Measurements from ENCODE around the gene DOCK11.

Gene DOCK11

DNA sequence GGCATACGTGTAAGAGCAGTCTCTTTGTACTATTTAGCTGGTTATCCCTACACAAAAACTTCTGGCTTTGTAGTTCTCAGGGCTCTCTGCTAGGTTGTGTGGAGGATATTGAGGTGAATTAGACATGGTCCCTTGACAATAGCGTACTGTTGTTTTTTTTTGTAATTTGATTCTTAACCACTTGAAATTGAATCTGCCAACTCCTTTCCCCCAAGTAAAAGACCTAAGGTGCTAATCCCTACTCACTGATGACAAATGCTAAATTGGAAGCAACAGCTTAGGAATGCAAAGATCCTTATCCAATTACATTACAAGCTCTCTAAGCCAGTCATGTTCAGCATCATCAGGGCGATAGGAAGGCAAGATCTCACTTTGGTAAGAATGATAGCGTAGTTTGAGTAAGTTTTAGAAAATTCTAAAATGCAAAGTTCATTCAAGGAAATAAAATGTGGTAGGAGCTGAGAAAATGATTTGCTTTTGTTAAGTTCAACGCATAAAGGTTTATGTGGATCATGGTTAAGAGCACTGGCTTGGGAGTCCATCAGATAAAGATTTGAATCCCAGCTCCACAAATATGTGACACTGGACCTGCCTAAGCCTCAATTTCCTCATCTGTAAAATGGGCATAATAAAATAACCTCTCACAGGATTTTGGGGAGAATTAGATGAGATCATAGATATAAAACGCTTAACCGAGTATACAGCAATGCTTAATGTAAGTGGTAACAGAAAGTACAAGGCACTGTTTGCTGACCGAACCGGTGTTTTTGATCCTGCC, 39.3 kb downstream of the DOCK11 start:
- DNase-seq: no peak

DNA sequence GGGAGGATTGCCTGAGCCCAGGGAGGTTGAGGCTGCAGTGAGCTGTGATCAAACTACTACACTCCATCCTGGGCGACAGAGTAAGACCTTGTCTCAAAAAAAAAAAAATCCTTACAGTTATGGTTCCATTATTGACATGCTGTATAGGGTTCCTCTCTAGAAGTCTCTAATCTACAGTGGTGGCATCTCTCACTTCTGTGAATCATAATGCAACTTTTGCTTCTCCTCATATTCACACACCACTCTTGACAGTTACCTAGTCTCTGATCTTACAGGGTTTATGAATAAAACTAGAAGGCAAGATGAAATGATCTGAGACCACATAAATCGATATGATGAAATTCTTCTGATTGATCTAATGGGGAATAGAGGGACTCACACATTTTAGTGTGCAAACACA, 40.6 kb downstream of the DOCK11 start:
- DNase-seq: no peak

GRCh38 chrX:118536687-118537461, 41.3 kb downstream of the DOCK11 start:
- no peak for DNase-seq

GRCh38 chrX:118538386-118538785, 42.8 kb downstream of the DOCK11 start:
- DNase-seq: no peak

- DNase-seq: no peak
Observed at GRCh38 chrX:118540342-118540741, 44.7 kb downstream of the DOCK11 start.

GRCh38 chrX:118541482-118541881, 45.9 kb downstream of the DOCK11 start:
- no peak for DNase-seq

DNA sequence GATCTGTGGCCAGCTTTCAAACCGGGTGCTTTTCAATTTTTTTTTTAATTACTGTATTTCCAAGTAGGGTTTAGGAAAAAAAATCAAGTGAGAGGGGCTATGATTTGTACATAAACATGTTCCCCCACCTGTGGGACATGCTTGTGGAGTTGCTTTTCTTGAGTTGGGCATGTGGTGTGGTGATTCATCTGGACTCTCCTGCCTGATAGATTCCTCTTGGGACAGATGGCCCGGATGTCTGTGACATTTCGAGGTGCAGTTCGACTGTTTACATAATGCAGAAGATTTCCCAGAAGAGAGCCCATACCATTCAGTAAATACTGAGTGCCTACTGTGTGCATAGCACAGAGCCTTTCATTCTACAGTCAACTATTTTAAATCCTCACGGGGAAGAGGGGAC, 49.9 kb downstream of the DOCK11 start:
- DNase-seq: no peak

DNA sequence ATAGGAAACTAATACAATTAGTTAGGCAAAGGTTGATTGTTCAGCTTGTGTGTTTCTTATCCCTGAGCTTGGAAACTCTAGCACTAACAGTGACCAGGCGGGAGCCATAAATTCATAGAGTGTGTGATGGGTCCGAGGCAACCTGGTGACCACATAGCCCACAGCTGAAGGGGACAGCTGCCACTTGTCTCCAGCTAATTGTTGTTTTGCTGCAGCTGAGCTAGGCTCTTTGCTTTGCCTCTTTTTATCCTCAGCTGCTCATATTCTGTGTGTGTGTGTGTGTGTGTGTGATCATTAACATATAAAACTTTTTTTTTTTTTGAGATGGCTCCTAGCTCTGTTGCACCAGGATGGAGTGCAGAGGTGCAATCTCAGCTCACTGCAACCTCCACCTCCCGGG, 53.2 kb downstream of the DOCK11 start:
- peak; percentile 14 to 24 for DNase-seq

- no peak for DNase-seq
Observed at GRCh38 chrX:118550792-118551191, 55.2 kb downstream of the DOCK11 start.

DNA sequence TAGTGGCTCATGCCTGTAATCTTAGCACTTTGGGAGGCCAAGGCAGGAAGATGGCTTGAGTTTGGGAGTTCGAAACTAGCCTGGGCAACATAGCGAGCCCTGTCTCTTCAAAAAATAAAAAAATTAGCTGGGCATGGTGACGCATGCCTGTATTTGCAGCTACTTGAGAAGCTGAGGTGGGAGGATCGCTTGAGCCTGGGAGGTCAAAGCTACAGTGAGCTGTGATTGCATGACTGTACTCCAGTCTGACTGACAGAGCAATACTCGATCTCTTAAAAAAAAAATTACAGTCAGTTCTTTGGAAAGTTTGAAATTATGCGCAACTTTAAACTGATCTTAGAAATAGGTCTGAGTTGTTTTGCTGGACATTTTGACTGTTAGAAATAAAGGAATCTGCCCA, 55.8 kb downstream of the DOCK11 start:
- no peak for DNase-seq

- DNase-seq: no peak
Observed at GRCh38 chrX:118552121-118552900, 56.7 kb downstream of the DOCK11 start.

DNA sequence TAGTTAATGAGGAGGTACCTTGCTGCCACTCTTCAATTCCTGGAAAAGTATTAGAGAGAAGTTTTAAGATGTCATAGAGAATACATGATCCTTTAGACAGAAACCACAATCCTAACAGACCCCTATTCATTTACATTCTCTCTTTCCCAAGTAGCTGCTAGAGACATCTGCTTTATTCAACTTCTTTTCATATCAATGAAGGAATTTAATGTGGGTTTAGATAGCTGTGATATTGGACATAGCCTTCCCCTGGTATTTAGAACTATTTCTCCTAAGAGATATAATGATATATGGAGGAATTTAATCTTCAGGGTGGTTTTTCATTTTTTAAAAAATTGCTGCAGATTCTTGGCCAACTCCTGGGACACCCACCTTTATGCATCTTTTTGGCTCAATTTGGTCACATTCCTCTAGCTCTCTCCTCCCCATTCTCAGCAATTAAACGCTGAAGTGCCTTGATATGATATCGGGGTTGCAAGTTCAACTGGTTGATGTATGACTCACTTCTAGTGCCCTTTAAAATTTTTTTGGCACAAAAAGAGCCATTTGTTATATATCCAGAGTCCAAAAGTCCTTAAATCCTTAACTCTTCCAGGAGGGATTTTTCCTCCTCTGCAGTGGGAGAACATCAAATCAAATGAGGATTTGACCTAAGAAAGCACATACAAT, 57.6 kb downstream of the DOCK11 start:
- DNase-seq: no peak

DNA sequence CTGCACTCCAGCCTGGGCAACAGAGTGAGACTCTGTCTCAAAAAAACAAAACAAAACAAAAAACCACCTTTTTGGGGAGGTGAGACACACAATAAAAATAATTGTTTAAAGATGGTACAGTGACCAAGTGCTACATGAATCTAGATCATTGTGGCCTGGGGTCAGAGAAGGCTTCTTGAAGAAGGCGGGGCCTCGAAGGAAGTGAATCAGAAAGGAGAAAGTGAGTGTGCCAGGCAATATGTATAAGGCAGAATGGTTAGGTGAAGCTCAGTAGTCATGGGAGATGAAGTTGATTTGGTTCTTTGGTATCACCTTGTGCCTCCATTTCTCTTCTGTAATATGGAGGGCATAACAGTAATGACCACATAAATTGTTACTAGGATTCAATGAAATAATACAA, 58.9 kb downstream of the DOCK11 start:
- DNase-seq: no peak

- no peak for DNase-seq
Observed at GRCh38 chrX:118558926-118559325, 63.3 kb downstream of the DOCK11 start.

DNA sequence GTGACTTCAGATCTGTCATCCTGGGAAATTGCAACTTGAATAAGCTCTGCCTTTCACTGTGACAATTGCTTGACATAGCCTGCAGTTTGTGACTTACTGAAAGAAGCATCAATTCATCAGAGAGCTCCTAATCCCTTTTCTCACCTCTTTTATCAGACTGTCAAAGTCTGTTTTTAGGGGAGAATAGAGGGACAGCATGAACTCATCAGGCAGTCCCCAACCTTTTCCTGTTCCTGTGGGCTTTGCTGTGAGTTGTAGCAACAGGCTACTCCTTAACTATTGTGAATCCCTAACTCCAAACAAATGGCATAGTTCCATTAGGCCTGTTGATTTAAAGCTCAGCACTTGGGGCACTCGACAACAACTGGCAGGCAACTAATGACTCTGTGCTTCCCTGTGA, 64.9 kb downstream of the DOCK11 start:
- DNase-seq: no peak

DNA sequence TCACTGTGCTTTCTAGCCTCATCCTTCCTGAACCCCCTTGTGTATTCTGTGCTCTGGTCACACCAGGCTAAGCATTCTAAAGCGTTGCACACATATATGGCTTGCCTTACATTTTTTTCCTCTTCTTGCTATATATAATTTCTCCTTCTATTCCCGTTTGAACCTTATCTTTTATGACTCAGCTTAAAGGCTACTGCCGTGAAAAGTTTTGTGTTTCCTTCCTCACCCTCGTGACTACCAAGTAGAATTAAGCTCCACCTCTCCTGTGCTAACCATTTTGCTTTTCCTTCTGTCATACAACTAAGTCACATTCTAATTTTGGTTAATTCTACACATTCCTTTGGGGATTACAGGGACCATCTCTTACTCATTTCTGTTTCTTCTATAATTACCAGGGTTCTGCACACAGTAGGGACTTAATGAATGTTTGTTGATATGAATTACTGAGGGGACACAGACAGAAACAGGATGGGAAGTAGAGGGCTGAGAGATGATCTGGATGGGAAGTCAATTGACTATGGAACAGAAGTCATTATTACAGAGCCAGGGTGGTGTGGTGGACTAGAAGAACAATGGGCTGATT, 67.1 kb downstream of the DOCK11 start:
- no peak for DNase-seq

DNA sequence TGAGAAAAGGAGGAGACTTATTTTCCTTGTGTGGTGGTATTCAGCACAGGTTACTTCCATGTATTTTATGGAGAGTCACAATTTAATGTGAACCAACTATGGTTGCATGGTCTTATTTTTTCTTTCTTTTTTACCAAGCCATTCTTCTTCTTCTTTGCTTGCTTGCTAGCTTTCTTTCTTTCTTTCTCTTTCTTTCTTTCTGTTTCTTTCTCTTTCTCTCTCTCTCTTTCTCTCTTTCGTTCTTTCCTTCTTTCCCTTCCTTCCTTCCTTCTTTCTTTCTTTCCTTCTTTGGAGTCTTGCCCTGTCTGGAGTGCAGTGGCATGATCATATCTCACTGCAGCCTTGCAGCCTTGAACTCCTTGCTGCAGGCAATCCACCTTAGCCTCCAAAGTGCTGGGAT, 68.9 kb downstream of the DOCK11 start:
- no peak for DNase-seq

DNA sequence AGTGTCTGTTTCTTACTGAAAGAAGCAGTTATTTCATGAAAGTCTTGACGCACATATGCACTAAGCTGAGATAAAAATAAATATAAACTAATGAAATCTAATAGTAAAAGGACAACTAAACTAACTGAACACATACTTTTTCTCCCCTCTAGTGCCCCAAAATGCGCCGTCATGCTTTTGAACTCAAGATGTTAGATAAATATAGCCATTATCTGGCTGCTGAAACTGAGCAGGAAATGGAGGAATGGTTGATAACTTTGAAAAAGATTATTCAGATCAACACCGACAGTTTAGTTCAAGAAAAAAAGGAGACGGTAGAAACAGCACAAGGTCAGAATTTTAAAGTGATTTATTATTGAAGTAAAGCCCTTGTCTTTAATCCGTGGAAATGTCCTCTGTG, 70.2 kb downstream of the DOCK11 start:
- no peak for DNase-seq

DNA sequence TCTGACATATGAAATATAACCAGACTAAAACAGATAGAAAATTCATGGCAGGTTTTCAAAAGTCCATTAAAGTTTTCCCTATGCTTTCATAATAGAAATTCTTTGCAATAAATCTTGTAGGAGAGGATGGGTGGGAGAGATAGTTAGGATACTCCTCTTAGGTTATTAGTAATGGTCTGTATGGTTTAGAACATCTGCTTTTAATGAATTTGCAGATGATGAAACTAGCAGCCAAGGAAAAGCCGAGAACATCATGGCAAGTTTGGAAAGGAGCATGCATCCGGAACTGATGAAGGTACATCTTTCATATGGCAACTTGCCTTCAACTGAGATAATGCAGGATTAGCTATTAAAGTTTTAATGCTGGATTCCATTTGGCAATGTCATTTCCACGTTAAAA, 70.7 kb downstream of the DOCK11 start:
- no peak for DNase-seq

DNA sequence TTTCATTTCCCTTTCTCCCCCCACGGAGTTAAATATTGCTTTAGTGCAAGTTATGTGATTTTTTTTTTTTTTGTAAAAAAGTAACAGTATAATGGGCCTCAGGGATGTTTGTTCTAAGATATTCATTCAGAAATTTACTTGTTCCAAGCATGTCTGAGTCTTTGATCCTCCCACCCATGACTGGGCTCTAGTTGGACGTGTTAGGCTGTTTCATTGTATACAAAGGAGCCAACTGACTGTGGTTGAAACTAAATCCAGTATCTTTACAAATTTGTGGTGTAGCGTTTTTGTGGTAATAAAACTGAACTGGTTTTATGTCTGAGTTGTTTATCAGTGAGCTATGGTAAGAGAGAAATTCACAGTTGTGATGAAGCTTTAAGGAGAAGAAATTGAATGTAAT, 74.1 kb downstream of the DOCK11 start:
- no peak for DNase-seq

- DNase-seq: no peak
Observed at GRCh38 chrX:118570209-118570608, 74.6 kb downstream of the DOCK11 start.

- no peak for DNase-seq
Observed at GRCh38 chrX:118571836-118572235, 76.2 kb downstream of the DOCK11 start.

DNA sequence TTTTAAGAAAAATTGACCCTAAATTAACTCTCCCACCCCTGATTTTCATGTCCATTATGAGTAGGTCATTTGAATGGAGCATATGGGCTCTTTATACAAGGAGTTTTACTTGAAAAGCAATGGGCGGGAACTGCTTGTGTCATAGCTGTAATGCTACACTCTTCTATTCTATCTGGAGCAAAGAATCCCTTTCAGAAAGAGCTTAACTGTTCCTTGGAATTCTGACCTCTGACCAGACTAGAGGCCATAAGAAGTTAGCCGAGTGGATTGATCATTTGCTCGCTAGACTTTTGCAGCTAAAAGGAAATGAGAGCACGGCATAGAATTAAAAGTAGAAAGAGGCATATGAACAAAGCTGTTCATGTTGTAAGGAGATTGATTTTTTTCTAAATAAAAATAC, 79.1 kb downstream of the DOCK11 start:
- DNase-seq: no peak

Measured in SHP77 (cell line).